IPS-15b (cell line): ENCODE results near the gene SLC29A3.
"Not testable (repeated sequence)": the region's sequence is repeated elsewhere in the genome, so short reads cannot be mapped to it uniquely, and the experiment has no call there.

ENCODE experiments used
- H3K27me3 ChIP-seq: one replicate; pipeline ENCODE4 v1.6.1; 2013; ENCODE audit warnings: low read length; ENCODE audit not compliant: control insufficient read depth, insufficient read depth
- H3K36me3 ChIP-seq: one replicate; pipeline ENCODE4 v1.6.1; 2013; ENCODE audit warnings: low read length; ENCODE audit not compliant: control insufficient read depth, insufficient read depth
- H3K4me1 ChIP-seq: one replicate; pipeline ENCODE4 v1.6.1; 2013; ENCODE audit warnings: mild to moderate bottlenecking, low read length; ENCODE audit not compliant: control insufficient read depth, insufficient read depth
- H3K4me3 ChIP-seq: one replicate; pipeline ENCODE4 v1.5.1; 2013; ENCODE audit warnings: low read depth, low read length
- H3K9ac ChIP-seq: one replicate; pipeline ENCODE4 v1.6.1; 2013; ENCODE audit warnings: low read depth, mild to moderate bottlenecking, low read length
- H3K9me3 ChIP-seq: one replicate; pipeline ENCODE4 v1.6.1; 2013; ENCODE audit warnings: mild to moderate bottlenecking, low read length; ENCODE audit not compliant: control insufficient read depth, insufficient read depth

Gene SLC29A3

DNA sequence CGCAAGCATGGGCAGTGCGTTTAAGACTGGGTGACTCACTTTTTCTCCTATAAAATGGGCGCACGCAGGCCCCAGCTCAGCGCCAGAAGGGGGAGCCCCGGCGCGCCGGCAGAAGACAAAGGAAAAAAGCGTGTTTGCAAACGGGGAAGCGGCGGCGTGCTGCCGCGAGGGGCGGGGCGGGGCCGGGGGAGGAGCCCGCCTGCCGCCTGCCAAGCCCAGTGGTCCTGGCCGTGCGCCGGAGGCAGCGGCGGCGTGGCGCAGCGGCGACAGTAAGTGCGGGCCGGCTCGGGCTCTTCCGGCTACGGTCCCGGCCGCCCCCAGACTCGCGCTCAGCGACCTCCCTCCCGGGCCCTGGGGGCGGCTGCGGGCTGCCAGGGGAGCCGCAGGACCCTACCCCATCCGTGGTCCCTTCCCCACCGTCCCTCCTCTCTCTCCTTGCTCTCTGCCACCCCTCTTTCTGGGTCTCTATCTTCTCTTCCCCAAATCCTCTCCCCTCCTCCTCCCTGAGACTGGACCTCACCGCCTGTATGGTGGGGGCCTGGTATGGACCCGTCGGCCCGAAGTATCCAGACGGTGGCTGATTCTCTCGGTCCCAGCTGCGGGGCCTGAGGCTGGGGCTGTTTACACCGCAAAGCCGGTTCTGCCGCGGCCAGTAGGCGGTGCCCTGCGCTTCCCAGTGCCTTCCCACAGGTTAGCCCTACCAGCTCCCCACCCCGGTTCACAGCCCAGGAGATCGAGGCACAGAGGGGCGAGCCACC, at the start of gene SLC29A3:
Gene SLC29A3, plus strand, starts transcription at position 218 of the 758 bp plus-strand sequence. Its CDS starts 51 bp downstream, at position 269.
- Histone ChIP-seq H3K9me3 (no peaks in the 10 kb centered on the region), H3K36me3 (no peaks in the 10 kb centered on the region), H3K27me3 (no peaks in the 10 kb centered on the region), H3K4me1 (peaks cover 13% of the 10 kb centered on the region), H3K9ac (peak within 1 kb of the TSS; percentile 87), H3K4me3 (peak within 1 kb of the TSS; percentile 87)

GRCh38 chr10:71269301-71270288, 49.5 kb upstream of the SLC29A3 start:
- H3K9ac ChIP-seq, result peak overlapping the region; percentile 54

DNA sequence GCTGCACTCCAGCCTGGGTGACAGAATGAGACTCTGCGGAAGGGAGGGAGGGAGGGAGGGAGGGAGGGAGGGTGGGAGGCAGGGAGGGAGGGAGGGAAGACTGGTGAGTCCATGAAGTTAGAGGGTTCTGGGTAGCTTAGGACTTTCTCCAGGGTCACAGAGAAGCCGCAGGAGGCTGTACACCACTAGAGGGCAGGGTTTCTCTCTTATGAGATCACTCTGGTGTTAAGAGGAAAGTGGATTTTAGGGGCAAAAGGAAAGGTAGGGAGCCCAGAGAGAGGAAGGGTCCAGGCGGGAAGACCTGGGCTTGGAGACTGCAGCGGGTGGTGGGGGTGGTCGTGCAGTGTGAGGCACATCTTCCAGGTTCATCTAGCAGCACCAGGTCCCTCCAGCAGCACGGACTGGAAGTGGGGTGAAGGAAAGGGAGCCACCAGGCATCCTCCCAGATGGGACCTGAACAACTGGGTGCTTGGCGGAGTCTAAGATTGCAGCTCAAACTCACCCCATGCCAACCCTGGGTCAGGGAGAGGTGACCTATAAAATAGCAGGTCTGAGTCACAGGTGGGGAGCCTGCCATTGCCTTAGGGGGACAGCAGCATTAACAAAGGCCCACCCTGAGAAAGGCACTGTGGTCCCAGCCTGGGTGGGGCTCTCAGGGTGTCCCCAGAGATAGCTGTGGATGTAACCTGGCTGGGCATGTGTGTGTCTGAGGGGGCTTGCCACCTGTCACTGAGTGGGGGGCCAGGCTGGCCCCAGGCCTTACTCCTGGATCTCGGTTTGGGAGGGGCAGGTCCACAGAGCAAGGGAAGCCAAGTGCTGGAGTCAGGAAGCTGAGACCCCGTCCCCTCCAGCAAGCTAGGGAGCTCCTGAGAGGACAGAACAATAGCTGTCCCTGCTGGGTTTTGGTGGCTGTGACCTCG, 48.5 kb upstream of the SLC29A3 start:
- Histone ChIP-seq H3K36me3 (no peaks in the 10 kb centered on the region), H3K4me3 (peak overlapping the region; percentile 12), H3K4me1 (peaks cover 19% of the 10 kb centered on the region), H3K9me3 (no peaks in the 10 kb centered on the region), H3K27me3 (no peaks in the 10 kb centered on the region), H3K9ac (no peak overlapping the region)

More at GRCh38 chr10:71269301-71270288, 49.5 kb upstream of the SLC29A3 start:
- Histone ChIP-seq H3K4me1 (peaks cover 19% of the 10 kb centered on the region), H3K27me3 (no peaks in the 10 kb centered on the region), H3K36me3 (no peaks in the 10 kb centered on the region), H3K4me3 (peak overlapping the region; percentile 12), H3K9me3 (no peaks in the 10 kb centered on the region)

- peaks cover 13% of the 10 kb centered on the region for H3K4me1 ChIP-seq
- no peak overlapping the region for H3K4me3 ChIP-seq
- no peak overlapping the region for H3K9ac ChIP-seq
- H3K9me3 ChIP-seq, result no peaks in the 10 kb centered on the region
- no peaks in the 10 kb centered on the region for H3K36me3 ChIP-seq
- no peaks in the 10 kb centered on the region for H3K27me3 ChIP-seq
Measured at GRCh38 chr10:71271662-71272055, 47.4 kb upstream of the SLC29A3 start.

DNA sequence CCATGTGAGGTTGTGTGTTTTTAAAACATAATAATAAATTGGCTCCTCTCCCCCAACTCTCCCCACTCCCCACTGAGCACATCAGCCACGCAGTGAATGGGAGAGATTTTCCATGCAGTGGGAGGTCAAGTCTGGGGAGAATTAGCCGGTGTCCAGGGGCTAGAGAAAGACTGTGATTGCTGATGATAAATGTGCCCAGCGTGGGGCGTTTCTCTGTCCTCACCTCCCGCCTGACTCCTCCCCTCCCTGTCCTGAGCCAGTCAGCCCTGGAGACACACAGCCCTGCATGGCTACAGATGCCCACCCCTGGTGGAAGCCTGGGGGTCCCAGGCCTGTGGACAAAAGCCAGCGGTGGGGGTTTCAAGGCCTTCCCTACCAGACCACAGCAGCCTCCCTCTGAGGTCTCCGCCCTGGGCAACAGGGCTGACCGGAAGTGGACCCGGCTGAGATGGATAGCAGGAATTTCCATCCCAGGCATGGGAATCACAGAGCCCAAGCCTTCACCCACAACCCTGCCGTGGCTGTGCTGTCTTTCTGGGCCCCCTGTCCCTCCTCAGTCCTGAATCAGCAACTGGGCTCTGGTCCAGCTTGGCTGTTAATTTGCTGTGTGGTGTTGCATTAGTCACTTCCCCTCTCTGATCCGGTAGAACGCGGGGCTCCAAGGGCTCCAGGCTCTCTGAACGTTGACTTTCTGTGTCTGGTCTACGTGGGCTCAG, 46.8 kb upstream of the SLC29A3 start:
- Histone ChIP-seq H3K4me1 (peaks cover 13% of the 10 kb centered on the region), H3K9ac (no peak overlapping the region)

GRCh38 chr10:71272974-71273373, 46.1 kb upstream of the SLC29A3 start:
- not testable (repeated sequence) for H3K27me3 ChIP-seq, H3K4me3 ChIP-seq, H3K9me3 ChIP-seq, H3K36me3 ChIP-seq, H3K9ac ChIP-seq
- H3K4me1 ChIP-seq, result peaks cover 15% of the 10 kb centered on the region

More for the DNA sequence above, 46.8 kb upstream of the SLC29A3 start:
- no peak overlapping the region for H3K4me3 ChIP-seq
- no peaks in the 10 kb centered on the region for H3K36me3 ChIP-seq
- H3K27me3 ChIP-seq, result no peaks in the 10 kb centered on the region
- H3K9me3 ChIP-seq, result no peaks in the 10 kb centered on the region

DNA sequence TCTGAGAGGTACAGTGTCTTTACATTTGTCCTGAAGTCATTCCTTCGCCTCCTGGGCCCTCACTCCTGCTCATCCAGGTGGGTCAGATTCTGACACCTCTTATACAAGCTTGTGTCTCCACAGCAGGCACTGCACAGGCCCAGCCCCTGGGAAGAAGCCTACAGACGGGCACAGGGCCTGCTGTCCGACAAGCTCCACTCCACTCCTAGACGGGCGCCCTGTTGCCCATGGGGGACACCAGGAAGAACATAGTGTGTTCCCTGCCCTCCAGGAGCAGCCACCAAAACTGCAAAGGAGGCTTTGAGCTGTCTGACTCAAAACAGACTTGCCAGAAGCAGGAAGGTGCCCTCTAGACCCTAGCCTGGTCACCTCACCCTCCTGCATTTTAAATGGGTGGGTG, 45.6 kb upstream of the SLC29A3 start:
- Histone ChIP-seq H3K9me3 (no peaks in the 10 kb centered on the region), H3K36me3 (no peaks in the 10 kb centered on the region), H3K27me3 (no peaks in the 10 kb centered on the region), H3K9ac (no peak overlapping the region), H3K4me3 (no peak overlapping the region), H3K4me1 (peaks cover 19% of the 10 kb centered on the region)

GRCh38 chr10:71274901-71275796, 43.9 kb upstream of the SLC29A3 start:
- H3K27me3 ChIP-seq, result no peaks in the 10 kb centered on the region
- H3K36me3 ChIP-seq, result peaks cover 4% of the 10 kb centered on the region
- peaks cover 12% of the 10 kb centered on the region for H3K4me1 ChIP-seq
- H3K9me3 ChIP-seq, result no peaks in the 10 kb centered on the region
- H3K4me3 ChIP-seq, result no peak overlapping the region
- no peak overlapping the region for H3K9ac ChIP-seq

DNA sequence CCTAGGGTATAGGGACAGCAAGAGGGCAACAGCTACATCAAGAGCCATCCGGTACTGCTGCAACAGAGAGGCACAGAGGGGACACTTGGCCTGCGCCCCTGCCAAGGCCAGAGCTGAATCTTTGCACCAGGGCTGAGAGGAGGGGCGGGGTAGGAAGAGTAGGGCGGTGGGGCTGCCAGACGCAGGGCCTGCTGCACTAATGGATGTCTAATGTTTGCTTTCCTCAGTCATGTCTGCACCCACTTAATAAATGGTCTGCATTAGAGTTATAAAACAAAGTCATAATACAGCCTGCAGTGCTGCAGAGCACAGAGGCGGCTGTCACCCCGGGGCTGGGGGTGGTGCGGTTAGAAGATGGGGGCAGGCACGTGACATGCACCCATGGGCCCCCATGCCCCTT, 42.2 kb upstream of the SLC29A3 start:
- H3K9ac ChIP-seq, result no peak overlapping the region
- H3K4me3 ChIP-seq, result no peak overlapping the region
- no peaks in the 10 kb centered on the region for H3K27me3 ChIP-seq
- H3K36me3 ChIP-seq, result peaks cover 6% of the 10 kb centered on the region
- peaks cover 8% of the 10 kb centered on the region for H3K4me1 ChIP-seq
- no peaks in the 10 kb centered on the region for H3K9me3 ChIP-seq
